HCT116 (cell line): ENCODE measurements around the gene PPP2CA. TPM values are rescaled to one million over a fixed set of nuclear protein-coding genes. Genes with fewer than 3 reads are reported as not detected.

Source experiments
- ATAC-seq: fragments of 200-7000 bp; cut with Tn5 transposase; 2 replicates; pipeline ENCODE4 v1.9.1; 2020; ENCODE audit warnings: mild to moderate bottlenecking, moderate library complexity
- BruUV-seq: library from RNA; stranded (reverse); fragments of 400-500 nt; replicated peaks from 2 replicates; lab custom pipeline; 2021; lab: Mats Ljungman, UMichigan
- CTCF ChIA-PET: fragments of 300-600 bp; sonication (Branson Sonifier 250); formaldehyde crosslinking; loops from one replicate; lab custom pipeline; 2021; ENCODE audit warnings: antibody characterized with exemption; lab: Charles Lee
- POLR2A ChIA-PET: fragments of 300-600, 350-600 bp; sonication (Branson Sonifier 250); formaldehyde crosslinking; loops from one replicate; lab custom pipeline; 2021; ENCODE audit warnings: antibody characterized with exemption; lab: Charles Lee
- RAD21 ChIA-PET, 2 experiments: fragments of 300-600 bp; sonication (Branson Sonifier 250); formaldehyde crosslinking; loops; one replicate each; lab custom pipeline; 2023; ENCODE audit warnings: low total read pairs in 2 of 2; ENCODE audit not compliant: uncharacterized antibody in 2 of 2, unreplicated experiment in 2 of 2, low non-redundant PET in 1 of 2; lab: Charles Lee
- DNase-seq: peaks from one replicate; pipeline ENCODE4 v3.0.0-alpha.2; 2010; ENCODE audit warnings: low read depth, low spot score
- H2AFZ ChIP-seq: fragments of 200-600 bp; shearing (Covaris generic), sonication (generic); 2 replicates; pipeline ENCODE4 v1.6.1; 2017; ENCODE audit warnings: low read depth, mixed run types, mixed read lengths, antibody characterized with exemption, low read length; ENCODE audit not compliant: poor library complexity, severe bottlenecking
- H3K27ac ChIP-seq: 2 replicates; pipeline ENCODE4 v1.5.1; 2012; ENCODE audit warnings: low read depth, low read length
- H3K27me3 ChIP-seq: fragments of 200-600 bp; sonication (generic); 2 replicates; pipeline ENCODE4 v1.6.1; 2016; ENCODE audit warnings: mixed run types, low read length, mixed read lengths; ENCODE audit not compliant: insufficient read depth
- H3K36me3 ChIP-seq, 2 experiments: fragments of 200-500 bp in 1 of 2; fragments of 200-600 bp in 1 of 2; sonication (Bioruptor generic) in 1 of 2; sonication (generic) in 1 of 2; 2 replicates each; pipeline versions ENCODE4 v1.5.1 to v1.6.1; 2014 to 2016; ENCODE audit warnings: low read length in 2 of 2, inconsistent platforms in 1 of 2, mixed read lengths in 1 of 2, mixed run types in 1 of 2; ENCODE audit not compliant: insufficient read depth in 2 of 2, control insufficient read depth in 1 of 2
- H3K4me1 ChIP-seq, 2 experiments: fragments of 200-600 bp in 1 of 2; sonication (generic) in 1 of 2; 2 replicates each; pipeline versions ENCODE4 v1.5.1 to v1.6.1; 2012 to 2017; ENCODE audit warnings: low read length in 2 of 2, inconsistent platforms in 1 of 2, mild to moderate bottlenecking in 1 of 2, mixed read lengths in 1 of 2, mixed run types in 1 of 2, moderate library complexity in 1 of 2; ENCODE audit not compliant: insufficient read depth in 2 of 2, control insufficient read depth in 1 of 2
- H3K4me2 ChIP-seq: fragments of 200-600 bp; sonication (generic); 2 replicates; pipeline ENCODE4 v1.6.1; 2017; ENCODE audit warnings: mixed run types, low read length, mixed read lengths
- H3K4me3 ChIP-seq, 2 experiments: fragments of 200-600 bp in 1 of 2; sonication (generic) in 1 of 2; replicated peaks in 1 of 2; 2 replicates each; pipeline ENCODE4 v1.5.1; 2011 to 2016; ENCODE audit warnings: low read length in 2 of 2, control low read depth in 1 of 2, low read depth in 1 of 2, mild to moderate bottlenecking in 1 of 2, mixed read lengths in 1 of 2, mixed run types in 1 of 2
- H3K79me2 ChIP-seq: fragments of 200-600 bp; sonication (generic); 2 replicates; pipeline ENCODE4 v1.6.1; 2017; ENCODE audit warnings: mild to moderate bottlenecking, mixed run types, low read length, moderate library complexity, mixed read lengths; ENCODE audit not compliant: insufficient read depth
- H3K9ac ChIP-seq: fragments of 200-600 bp; sonication (generic); 2 replicates; pipeline ENCODE4 v1.6.1; 2016; ENCODE audit warnings: low read length, mixed read lengths
- H3K9me2 ChIP-seq: fragments of 200-600 bp; sonication (generic), shearing (Covaris generic); 2 replicates; pipeline ENCODE4 v1.6.1; 2017; ENCODE audit warnings: mixed run types, mild to moderate bottlenecking, moderate library complexity; ENCODE audit not compliant: insufficient read depth
- H3K9me3 ChIP-seq, 2 experiments: fragments of 200-500 bp in 1 of 2; fragments of 200-600 bp in 1 of 2; sonication (Bioruptor generic) in 1 of 2; sonication (generic) in 1 of 2; 2 replicates each; pipeline ENCODE4 v1.6.1; 2014 to 2017; ENCODE audit warnings: low read length in 2 of 2, mixed read lengths in 2 of 2, inconsistent platforms in 1 of 2, low read depth in 1 of 2, mild to moderate bottlenecking in 1 of 2, mixed run types in 1 of 2, moderate library complexity in 1 of 2; ENCODE audit not compliant: control insufficient read depth in 1 of 2, insufficient read depth in 1 of 2
- H4K20me1 ChIP-seq: fragments of 200-600 bp; sonication (generic), shearing (Covaris generic); 2 replicates; pipeline ENCODE4 v1.6.1; 2017; ENCODE audit warnings: mixed run types, mild to moderate bottlenecking, moderate library complexity; ENCODE audit not compliant: insufficient read depth
- EGR1 ChIP-seq: IDR thresholded peaks from 2 replicates; pipeline ENCODE4 v1.6.1; 2012; ENCODE audit warnings: low read depth
- EZH2 ChIP-seq: fragments of 200-600 bp; sonication (generic); IDR thresholded peaks from 2 replicates; pipeline ENCODE4 v1.6.1; 2017; ENCODE audit warnings: antibody characterized with exemption, mixed run types
- POLR2A ChIP-seq: IDR thresholded peaks from 2 replicates; pipeline ENCODE4 v1.7.0; 2011; ENCODE audit warnings: borderline replicate concordance; ENCODE audit not compliant: insufficient read depth, insufficient read length; ENCODE audit errors: extremely low read depth
- POLR2AphosphoS5 ChIP-seq: IDR thresholded peaks from 2 replicates; pipeline ENCODE4 v1.6.1; 2011; ENCODE audit warnings: mild to moderate bottlenecking, low read depth, low read length, moderate library complexity
- SIN3A ChIP-seq: IDR thresholded peaks from 2 replicates; pipeline ENCODE4 v1.6.1; 2012; ENCODE audit warnings: low read depth
- TCF7L2 ChIP-seq: IDR thresholded peaks from 2 replicates; pipeline ENCODE4 v1.7.0; 2011; ENCODE audit warnings: borderline replicate concordance, inconsistent platforms; ENCODE audit not compliant: insufficient read depth, insufficient read length; ENCODE audit errors: extremely low read depth
- YY1 ChIP-seq: IDR thresholded peaks from 2 replicates; pipeline ENCODE4 v1.6.1; 2011; ENCODE audit warnings: low read length, low read depth, moderate library complexity, mild to moderate bottlenecking; ENCODE audit not compliant: insufficient replicate concordance; ENCODE audit errors: extremely low read depth
- ZFX ChIP-seq: fragments of 450-650 bp; IDR thresholded peaks from 2 replicates; pipeline ENCODE4 v1.6.1; 2017
- intact Hi-C: fragments of 100-400 bp; cut with micrococcal nuclease; formaldehyde crosslinking; loops from 2 replicates; pipeline ENCODE4 v1.10.0; 2022
- total RNA-seq: library from RNA; stranded (reverse); gene quantifications from one replicate; pipeline ENCODE4 v1.2.1, GENCODE V29; 2021; ENCODE audit not compliant: unreplicated experiment
- TF ChIP-seq, protein P1 (sequence below), 3 experiments: fragments of 200-600 bp in 1 of 3; sonication (generic) in 1 of 3; IDR thresholded peaks in 2 of 3; conservative IDR thresholded peaks in 1 of 3; 2 replicates each; pipeline ENCODE4 v1.5.1; 2012 to 2017; ENCODE audit warnings: low read depth in 2 of 3, low read length in 2 of 3, antibody characterized with exemption in 1 of 3, borderline replicate concordance in 1 of 3, control low read depth in 1 of 3, mild to moderate bottlenecking in 1 of 3, mixed read lengths in 1 of 3, mixed run types in 1 of 3, moderate library complexity in 1 of 3; ENCODE audit not compliant: insufficient read depth in 1 of 3
- TF ChIP-seq, protein P2 (sequence below): IDR thresholded peaks from 2 replicates; pipeline ENCODE4 v1.6.1; 2012
- TF ChIP-seq, protein P3 (sequence below): IDR thresholded peaks from 2 replicates; pipeline ENCODE4 v1.6.1; 2011; ENCODE audit warnings: mild to moderate bottlenecking, low read length, moderate library complexity; ENCODE audit not compliant: insufficient replicate concordance; ENCODE audit errors: extremely low read depth

PPP2CA gene
- total RNA-seq, 1 experiment from 2014 or later: 167 TPM

DNA sequence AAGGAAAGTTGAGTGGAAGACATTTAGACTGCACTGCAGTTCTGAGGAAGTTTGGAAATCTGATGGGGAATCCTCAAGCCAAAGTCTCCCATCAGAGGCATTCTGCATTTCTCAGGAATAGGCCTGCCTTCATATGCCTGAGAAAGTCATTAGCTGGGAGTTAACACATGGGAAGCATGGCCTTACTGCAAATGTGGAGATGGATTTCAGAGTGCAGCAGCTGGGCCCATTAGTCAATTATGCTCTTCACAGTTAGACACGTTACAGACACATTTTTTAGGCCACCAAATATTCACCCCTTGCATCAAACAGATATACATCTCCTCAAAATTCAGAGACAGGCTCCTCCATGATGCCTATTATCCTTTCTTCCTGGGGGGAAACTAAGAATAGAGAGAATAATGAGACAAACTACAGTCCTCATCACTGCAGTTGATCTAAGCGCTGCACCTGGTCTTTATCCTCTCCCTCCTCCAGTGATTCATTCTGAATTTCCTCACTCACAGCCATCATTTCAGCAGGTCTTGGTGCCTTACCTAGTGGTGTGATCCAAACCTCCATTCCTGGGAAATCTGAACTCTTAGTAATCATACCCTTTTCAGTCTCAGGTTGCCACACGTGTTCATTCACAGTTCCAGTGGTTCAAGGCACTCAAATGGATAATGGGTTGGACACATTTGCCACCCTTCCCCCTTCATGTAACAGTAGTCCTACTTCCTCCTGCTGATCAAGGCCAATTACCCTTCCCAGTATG lies 47.9 kb upstream of the PPP2CA start:
- H3K4me3 ChIP-seq: no peak overlapping the region
- no TSS peak for BruUV-seq
- ATAC-seq: no peak
- RAD21 ChIA-PET: interaction anchor here in 1 of 2 experiments (0.5 kb wide), 1 partner anchor 323 kb away, joined by 3 read pairs; no protein-coding TSS in a partner anchor
- H3K9me2 ChIP-seq: no peaks in the 10 kb centered on the region
- DNase-seq: no peak
- no peaks in the 10 kb centered on the region for H3K79me2 ChIP-seq
- H3K9me3 ChIP-seq: no peaks in the 10 kb centered on the region; a peak in 1 of 4 replicates
- H2AFZ ChIP-seq: no peak overlapping the region
- no peak overlapping the region for H3K9ac ChIP-seq
- no peaks in the 10 kb centered on the region for H3K4me1 ChIP-seq
- no peaks in the 10 kb centered on the region for H3K27me3 ChIP-seq
- intact Hi-C loops: no loop called here
- H4K20me1 ChIP-seq: no peaks in the 10 kb centered on the region
- TF ChIP-seq EGR1 (no peak), TCF7L2 (no peak), ZFX (no peak)
- TF ChIP-seq, protein P1, sequence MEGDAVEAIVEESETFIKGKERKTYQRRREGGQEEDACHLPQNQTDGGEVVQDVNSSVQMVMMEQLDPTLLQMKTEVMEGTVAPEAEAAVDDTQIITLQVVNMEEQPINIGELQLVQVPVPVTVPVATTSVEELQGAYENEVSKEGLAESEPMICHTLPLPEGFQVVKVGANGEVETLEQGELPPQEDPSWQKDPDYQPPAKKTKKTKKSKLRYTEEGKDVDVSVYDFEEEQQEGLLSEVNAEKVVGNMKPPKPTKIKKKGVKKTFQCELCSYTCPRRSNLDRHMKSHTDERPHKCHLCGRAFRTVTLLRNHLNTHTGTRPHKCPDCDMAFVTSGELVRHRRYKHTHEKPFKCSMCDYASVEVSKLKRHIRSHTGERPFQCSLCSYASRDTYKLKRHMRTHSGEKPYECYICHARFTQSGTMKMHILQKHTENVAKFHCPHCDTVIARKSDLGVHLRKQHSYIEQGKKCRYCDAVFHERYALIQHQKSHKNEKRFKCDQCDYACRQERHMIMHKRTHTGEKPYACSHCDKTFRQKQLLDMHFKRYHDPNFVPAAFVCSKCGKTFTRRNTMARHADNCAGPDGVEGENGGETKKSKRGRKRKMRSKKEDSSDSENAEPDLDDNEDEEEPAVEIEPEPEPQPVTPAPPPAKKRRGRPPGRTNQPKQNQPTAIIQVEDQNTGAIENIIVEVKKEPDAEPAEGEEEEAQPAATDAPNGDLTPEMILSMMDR (IDR thresholded peaks at IDR 0.05 in 2 of 3, conservative IDR thresholded peaks at IDR 0.05 in 1 of 3; ENCODE audit: borderline replicate concordance in 1 of 3, insufficient read depth in 1 of 3, low read depth in 2 of 3, low read length in 2 of 3): no peak
- TF ChIP-seq, all 23 proteins: peak for 0
- Histone ChIP-seq H3K27ac (no peak overlapping the region), H3K4me2 (no peak overlapping the region), H3K36me3 (no peaks in the 10 kb centered on the region)
- ChIA-PET POLR2A (no interaction called here), CTCF (no interaction called here)

DNA sequence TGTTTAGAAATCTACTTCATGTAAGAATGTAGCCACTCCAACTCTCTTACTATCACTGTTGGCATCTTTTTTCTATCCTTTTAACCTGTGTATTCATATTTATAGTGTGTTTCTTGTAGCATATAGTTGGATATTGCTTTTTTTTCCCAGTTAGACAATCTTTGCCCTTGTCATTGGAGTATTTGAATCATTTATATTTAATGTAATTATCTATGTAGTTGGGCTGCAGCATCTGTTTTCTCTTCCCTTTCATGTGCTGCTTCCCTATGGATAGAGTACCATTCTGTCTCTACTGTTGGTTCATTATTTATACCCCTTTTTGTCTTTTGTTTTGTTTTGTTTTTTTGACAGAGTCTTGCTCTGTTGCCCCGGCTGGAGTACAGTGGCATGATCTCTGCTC lies 45.2 kb upstream of the PPP2CA start:
- H3K36me3 ChIP-seq: no peaks in the 10 kb centered on the region
- ATAC-seq: no peak
- no peak overlapping the region for H3K4me3 ChIP-seq
- H3K27ac ChIP-seq: no peak overlapping the region
- no peaks in the 10 kb centered on the region for H3K79me2 ChIP-seq
- CTCF ChIA-PET: no interaction called here
- no peak overlapping the region for H3K4me2 ChIP-seq
- POLR2A ChIA-PET: no interaction called here
- no peaks in the 10 kb centered on the region for H4K20me1 ChIP-seq
- peaks cover 0 to 11% of the 10 kb centered on the region in 2 experiments; a peak in 2 of 4 replicates for H3K4me1 ChIP-seq
- no peak overlapping the region for H2AFZ ChIP-seq
- H3K27me3 ChIP-seq: no peaks in the 10 kb centered on the region
- intact Hi-C loops: no loop called here
- no peaks in the 10 kb centered on the region for H3K9me2 ChIP-seq
- no TSS peak for BruUV-seq
- no peak for DNase-seq
- no peaks in the 10 kb centered on the region; a peak in 1 of 4 replicates for H3K9me3 ChIP-seq
- no peak overlapping the region for H3K9ac ChIP-seq
- RAD21 ChIA-PET: no interaction called here
- TF ChIP-seq YY1 (no peak), EZH2 (no peak), POLR2AphosphoS5 (no peak), POLR2A (no peak), ZFX (no peak), SIN3A (no peak)
- TF ChIP-seq, protein P2, sequence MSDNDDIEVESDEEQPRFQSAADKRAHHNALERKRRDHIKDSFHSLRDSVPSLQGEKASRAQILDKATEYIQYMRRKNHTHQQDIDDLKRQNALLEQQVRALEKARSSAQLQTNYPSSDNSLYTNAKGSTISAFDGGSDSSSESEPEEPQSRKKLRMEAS: no peak
- TF ChIP-seq, protein P3, sequence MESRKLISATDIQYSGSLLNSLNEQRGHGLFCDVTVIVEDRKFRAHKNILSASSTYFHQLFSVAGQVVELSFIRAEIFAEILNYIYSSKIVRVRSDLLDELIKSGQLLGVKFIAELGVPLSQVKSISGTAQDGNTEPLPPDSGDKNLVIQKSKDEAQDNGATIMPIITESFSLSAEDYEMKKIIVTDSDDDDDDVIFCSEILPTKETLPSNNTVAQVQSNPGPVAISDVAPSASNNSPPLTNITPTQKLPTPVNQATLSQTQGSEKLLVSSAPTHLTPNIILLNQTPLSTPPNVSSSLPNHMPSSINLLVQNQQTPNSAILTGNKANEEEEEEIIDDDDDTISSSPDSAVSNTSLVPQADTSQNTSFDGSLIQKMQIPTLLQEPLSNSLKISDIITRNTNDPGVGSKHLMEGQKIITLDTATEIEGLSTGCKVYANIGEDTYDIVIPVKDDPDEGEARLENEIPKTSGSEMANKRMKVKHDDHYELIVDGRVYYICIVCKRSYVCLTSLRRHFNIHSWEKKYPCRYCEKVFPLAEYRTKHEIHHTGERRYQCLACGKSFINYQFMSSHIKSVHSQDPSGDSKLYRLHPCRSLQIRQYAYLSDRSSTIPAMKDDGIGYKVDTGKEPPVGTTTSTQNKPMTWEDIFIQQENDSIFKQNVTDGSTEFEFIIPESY: no peak
